Measurements from ENCODE around the gene BTF3. TPM values are rescaled to one million over a fixed set of nuclear protein-coding genes. Genes with fewer than 3 reads are reported as not detected.
"Not testable (repeated sequence)": the region's sequence is repeated elsewhere in the genome, so short reads cannot be mapped to it uniquely, and the experiment has no call there.

BTF3 gene
- total RNA-seq, 1 experiment from 2014 or later = 861 TPM

DNA sequence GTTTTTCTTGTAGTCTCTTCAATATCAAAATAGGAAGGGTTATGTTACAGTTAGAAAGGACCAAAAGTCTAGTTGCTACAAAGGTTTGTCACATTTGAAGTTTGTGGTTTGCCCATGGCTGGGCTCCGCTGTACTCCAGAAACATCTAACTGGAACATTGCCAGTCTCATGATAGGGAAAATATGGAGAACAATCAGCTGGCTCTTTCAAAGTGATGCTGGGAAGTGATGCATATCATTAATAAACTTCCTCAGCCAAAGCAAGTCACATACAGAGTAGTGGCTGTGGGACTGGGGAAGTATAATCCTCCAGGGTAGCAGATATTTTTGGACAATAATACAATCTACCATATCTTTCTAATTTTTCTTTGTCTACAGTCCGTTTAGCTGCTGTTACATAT lies 8.8 kb downstream of the BTF3 start:
- Histone ChIP-seq H3K18ac (ENCODE audit: insufficient read length, low read depth, low read length) (no peak overlapping the region), H2BK5ac (ENCODE audit: insufficient read length, low read length) (no peak overlapping the region), H2BK120ac (ENCODE audit: low read depth, low read length, poor library complexity, severe bottlenecking) (no peak overlapping the region), H3K4me1 (ENCODE audit: insufficient read depth, low read length) (no peaks in the 10 kb centered on the region), H3K23me2 (ENCODE audit: insufficient read length, low read depth, low read length, poor library complexity, severe bottlenecking) (no peaks in the 10 kb centered on the region), H2BK15ac (ENCODE audit: low read depth, low read length) (no peak overlapping the region), H3K27ac (ENCODE audit: insufficient read length, low read depth, low read length) (no peak overlapping the region), H3K9ac (ENCODE audit: extremely low read depth, insufficient read length, low read length) (no peak overlapping the region), H3K4ac (ENCODE audit: low read depth, low read length) (no peak overlapping the region), H3K9me3 (ENCODE audit: control insufficient read depth, low read depth, low read length) (no peaks in the 10 kb centered on the region), H3K79me2 (ENCODE audit: insufficient read depth, low read length) (no peaks in the 10 kb centered on the region), H4K8ac (replicated peaks; ENCODE audit: insufficient read length, low read depth, low read length) (no peak overlapping the region), H3K23ac (ENCODE audit: insufficient read length, low read depth, low read length) (no peak overlapping the region), H2BK20ac (ENCODE audit: low read depth, low read length, poor library complexity, severe bottlenecking) (no peak overlapping the region), H3T11ph (ENCODE audit: low read length) (no peak overlapping the region), H2BK12ac (ENCODE audit: insufficient read length, low read depth, low read length) (no peak overlapping the region), H3K79me1 (ENCODE audit: insufficient read depth, low read depth, low read length, poor library complexity, severe bottlenecking) (no peaks in the 10 kb centered on the region), H2AFZ (ENCODE audit: low read length) (no peak overlapping the region), H3K56ac (ENCODE audit: insufficient read length, low read depth, low read length) (no peak overlapping the region), H4K5ac (ENCODE audit: insufficient read length, low read depth, low read length) (no peak overlapping the region), H4K20me1 (ENCODE audit: control insufficient read depth, insufficient read depth, insufficient read length) (no peaks in the 10 kb centered on the region), H3K4me2 (ENCODE audit: insufficient read depth, insufficient read length, low read length) (no peak overlapping the region), H3K27me3 (ENCODE audit: insufficient read depth, low read length) (no peaks in the 10 kb centered on the region), H4K91ac (ENCODE audit: insufficient read length, low read depth, low read length) (no peak overlapping the region), H3K14ac (ENCODE audit: insufficient read depth, low read length) (no peak overlapping the region), H2AK5ac (ENCODE audit: insufficient read length, low read length) (no peak overlapping the region)
- no peak for DNase-seq
- H3K27ac Mint-ChIP-seq = 0 out of 7 replicates have a peak overlapping the region, but pooled peaks of 1 of the 3 experiments have one; percentile 95
- TF ChIP-seq, protein P1, sequence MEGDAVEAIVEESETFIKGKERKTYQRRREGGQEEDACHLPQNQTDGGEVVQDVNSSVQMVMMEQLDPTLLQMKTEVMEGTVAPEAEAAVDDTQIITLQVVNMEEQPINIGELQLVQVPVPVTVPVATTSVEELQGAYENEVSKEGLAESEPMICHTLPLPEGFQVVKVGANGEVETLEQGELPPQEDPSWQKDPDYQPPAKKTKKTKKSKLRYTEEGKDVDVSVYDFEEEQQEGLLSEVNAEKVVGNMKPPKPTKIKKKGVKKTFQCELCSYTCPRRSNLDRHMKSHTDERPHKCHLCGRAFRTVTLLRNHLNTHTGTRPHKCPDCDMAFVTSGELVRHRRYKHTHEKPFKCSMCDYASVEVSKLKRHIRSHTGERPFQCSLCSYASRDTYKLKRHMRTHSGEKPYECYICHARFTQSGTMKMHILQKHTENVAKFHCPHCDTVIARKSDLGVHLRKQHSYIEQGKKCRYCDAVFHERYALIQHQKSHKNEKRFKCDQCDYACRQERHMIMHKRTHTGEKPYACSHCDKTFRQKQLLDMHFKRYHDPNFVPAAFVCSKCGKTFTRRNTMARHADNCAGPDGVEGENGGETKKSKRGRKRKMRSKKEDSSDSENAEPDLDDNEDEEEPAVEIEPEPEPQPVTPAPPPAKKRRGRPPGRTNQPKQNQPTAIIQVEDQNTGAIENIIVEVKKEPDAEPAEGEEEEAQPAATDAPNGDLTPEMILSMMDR (conservative IDR thresholded peaks at IDR 0.05) = no peak
- no peaks in the 10 kb centered on the region; a peak in 1 of 4 replicates for H3K4me1 Mint-ChIP-seq
- peaks cover 27 to 46% (median 37%) of the 10 kb centered on the region in 3 experiments for H3K36me3 Mint-ChIP-seq (ENCODE audit: insufficient read depth in 1 of 3, low read depth in 3 of 3)
- H3K27me3 Mint-ChIP-seq (ENCODE audit: low read depth) = no peaks in the 10 kb centered on the region; the same call in 1 of the 2 replicates
- H3K4me3 Mint-ChIP-seq = no peak overlapping the region
- no CpG with 5 or more reads among the region's 2 CpGs for WGBS (ENCODE audit: extremely low coverage, insufficient read length, low lambda C conversion rate)
- no peaks in the 10 kb centered on the region for H3K9me3 Mint-ChIP-seq

DNA sequence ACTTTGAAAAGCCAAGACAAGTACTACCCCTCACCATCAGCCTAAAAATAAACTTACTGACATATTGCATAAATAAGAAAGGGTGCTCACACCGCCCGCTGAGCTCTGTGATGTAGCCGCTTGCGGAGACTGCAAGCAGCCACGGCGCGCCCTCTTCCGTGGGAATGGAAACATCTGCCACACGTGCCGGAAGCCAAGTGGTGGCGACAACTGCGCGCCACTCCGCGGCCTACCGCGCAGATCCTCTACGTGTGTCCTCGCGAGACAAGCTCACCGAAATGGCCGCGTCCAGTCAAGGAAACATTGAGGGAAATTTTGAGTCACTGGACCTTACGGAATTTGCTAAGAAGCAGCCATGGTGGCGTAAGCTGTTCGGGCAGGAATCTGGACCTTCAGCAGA lies 10.3 kb downstream of the BTF3 start:
- H3K9me3 ChIP-seq (ENCODE audit: control insufficient read depth, low read depth, low read length); H3K18ac ChIP-seq (ENCODE audit: insufficient read length, low read depth, low read length); H3K4me3 Mint-ChIP-seq; H3K23me2 ChIP-seq (ENCODE audit: insufficient read length, low read depth, low read length, poor library complexity, severe bottlenecking); H3K56ac ChIP-seq (ENCODE audit: insufficient read length, low read depth, low read length); H3K9me3 Mint-ChIP-seq; H3K14ac ChIP-seq (ENCODE audit: insufficient read depth, low read length); H3K9ac ChIP-seq (ENCODE audit: extremely low read depth, insufficient read length, low read length); H4K91ac ChIP-seq (ENCODE audit: insufficient read length, low read depth, low read length); H2BK20ac ChIP-seq (ENCODE audit: low read depth, low read length, poor library complexity, severe bottlenecking); H3K79me2 ChIP-seq (ENCODE audit: insufficient read depth, low read length); H3K23ac ChIP-seq (ENCODE audit: insufficient read length, low read depth, low read length); H2AK5ac ChIP-seq (ENCODE audit: insufficient read length, low read length); H3K4ac ChIP-seq (ENCODE audit: low read depth, low read length); H4K5ac ChIP-seq (ENCODE audit: insufficient read length, low read depth, low read length); H2BK120ac ChIP-seq (ENCODE audit: low read depth, low read length, poor library complexity, severe bottlenecking); H3K4me1 Mint-ChIP-seq; H3K27me3 Mint-ChIP-seq (ENCODE audit: low read depth); H3K4me2 ChIP-seq (ENCODE audit: insufficient read depth, insufficient read length, low read length); H2BK12ac ChIP-seq (ENCODE audit: insufficient read length, low read depth, low read length); H3K4me1 ChIP-seq (ENCODE audit: insufficient read depth, low read length); H2AFZ ChIP-seq (ENCODE audit: low read length); H3K79me1 ChIP-seq (ENCODE audit: insufficient read depth, low read depth, low read length, poor library complexity, severe bottlenecking); H2BK15ac ChIP-seq (ENCODE audit: low read depth, low read length); H3K27ac ChIP-seq (ENCODE audit: insufficient read length, low read depth, low read length); H4K8ac ChIP-seq (replicated peaks; ENCODE audit: insufficient read length, low read depth, low read length); H2BK5ac ChIP-seq (ENCODE audit: insufficient read length, low read length); H3K27me3 ChIP-seq (ENCODE audit: insufficient read depth, low read length); H3T11ph ChIP-seq (ENCODE audit: low read length); DNase-seq; H4K20me1 ChIP-seq (ENCODE audit: control insufficient read depth, insufficient read depth, insufficient read length): not testable (repeated sequence)
- WGBS (ENCODE audit: extremely low coverage, insufficient read length, low lambda C conversion rate) = no CpG with 5 or more reads among the region's 26 CpGs
- Mint-ChIP-seq H3K27ac (peak overlapping the region in 1 of 3 experiments; percentile 74; a peak in 1 of 7 replicates), H3K36me3 (ENCODE audit: insufficient read depth in 1 of 3, low read depth in 3 of 3) (peaks cover 14 to 32% (median 22%) of the 10 kb centered on the region in 3 experiments; a peak in 6 of 7 replicates)

All from H9 (cell line).